ENCODE measurements around the gene PARD6B. TPM values are rescaled to one million over a fixed set of nuclear protein-coding genes. Genes with fewer than 3 reads are reported as not detected.
"Not testable (repeated sequence)": the region's sequence is repeated elsewhere in the genome, so short reads cannot be mapped to it uniquely, and the experiment has no call there.

The PARD6B gene
- polyA plus RNA-seq, 4 donors: 1.3 to 28.0 (median 23.9) TPM

GRCh38 chr20:50744143-50744792 is 12.9 kb downstream of the PARD6B start:
- no peak for DNase-seq (ENCODE audit: low read depth in 4 of 4, low spot score in 3 of 4)

GRCh38 chr20:50745634-50746137 is 14.3 kb downstream of the PARD6B start:
- DNase-seq (ENCODE audit: low read depth in 4 of 4, low spot score in 3 of 4): no peak

GRCh38 chr20:50746138-50746940 is 15.0 kb downstream of the PARD6B start:
- no peak for DNase-seq (ENCODE audit: low read depth in 4 of 4, low spot score in 3 of 4)

- no peak for DNase-seq (ENCODE audit: low read depth in 4 of 4, low spot score in 3 of 4)
Measured at GRCh38 chr20:50747275-50747674, 15.9 kb downstream of the PARD6B start.

GRCh38 chr20:50750145-50750671 is 18.8 kb downstream of the PARD6B start:
- DNase-seq (ENCODE audit: low read depth in 4 of 4, low spot score in 3 of 4): no peak

- no peak for DNase-seq (ENCODE audit: low read depth in 4 of 4, low spot score in 3 of 4)
Measured at GRCh38 chr20:50753152-50753551, 21.8 kb downstream of the PARD6B start.

- no peak for DNase-seq (ENCODE audit: low read depth in 4 of 4, low spot score in 3 of 4)
Measured at GRCh38 chr20:50754420-50754819, 23.0 kb downstream of the PARD6B start.

- DNase-seq (ENCODE audit: low read depth in 4 of 4, low spot score in 3 of 4): no peak
Measured at GRCh38 chr20:50756447-50756846, 25.1 kb downstream of the PARD6B start.

GRCh38 chr20:50758469-50758868 is 27.1 kb downstream of the PARD6B start:
- no peak for DNase-seq (ENCODE audit: low read depth in 4 of 4, low spot score in 3 of 4)

GRCh38 chr20:50758992-50759391 is 27.6 kb downstream of the PARD6B start:
- DNase-seq (ENCODE audit: low read depth in 4 of 4, low spot score in 3 of 4): no peak

- DNase-seq (ENCODE audit: low read depth in 4 of 4, low spot score in 3 of 4): no peak
Measured at GRCh38 chr20:50759678-50760077, 28.3 kb downstream of the PARD6B start.

GRCh38 chr20:50762045-50762422 is 30.7 kb downstream of the PARD6B start:
- DNase-seq (ENCODE audit: low read depth in 4 of 4, low spot score in 3 of 4): no peak

- no peak for DNase-seq (ENCODE audit: low read depth in 4 of 4, low spot score in 3 of 4)
Measured at GRCh38 chr20:50762435-50763220, 31.2 kb downstream of the PARD6B start.

- not testable (repeated sequence) for DNase-seq (ENCODE audit: low read depth in 4 of 4, low spot score in 3 of 4)
Measured at GRCh38 chr20:50763550-50764458, 32.4 kb downstream of the PARD6B start.

- not testable (repeated sequence) for DNase-seq (ENCODE audit: low read depth in 4 of 4, low spot score in 3 of 4)
Measured at GRCh38 chr20:50765251-50765650, 33.9 kb downstream of the PARD6B start.

- no peak for DNase-seq (ENCODE audit: low read depth in 4 of 4, low spot score in 3 of 4)
Measured at GRCh38 chr20:50765674-50766073, 34.3 kb downstream of the PARD6B start.

GRCh38 chr20:50766955-50767809 is 35.8 kb downstream of the PARD6B start:
- DNase-seq (ENCODE audit: low read depth in 4 of 4, low spot score in 3 of 4): not testable (repeated sequence)

- not testable (repeated sequence) for DNase-seq (ENCODE audit: low read depth in 4 of 4, low spot score in 3 of 4)
Measured at GRCh38 chr20:50768991-50769390, 37.6 kb downstream of the PARD6B start.

GRCh38 chr20:50769551-50770085 is 38.2 kb downstream of the PARD6B start:
- not testable (repeated sequence) for DNase-seq (ENCODE audit: low read depth in 4 of 4, low spot score in 3 of 4)
